ENCODE measurements around the gene SMYD3.

The SMYD3 gene

DNA sequence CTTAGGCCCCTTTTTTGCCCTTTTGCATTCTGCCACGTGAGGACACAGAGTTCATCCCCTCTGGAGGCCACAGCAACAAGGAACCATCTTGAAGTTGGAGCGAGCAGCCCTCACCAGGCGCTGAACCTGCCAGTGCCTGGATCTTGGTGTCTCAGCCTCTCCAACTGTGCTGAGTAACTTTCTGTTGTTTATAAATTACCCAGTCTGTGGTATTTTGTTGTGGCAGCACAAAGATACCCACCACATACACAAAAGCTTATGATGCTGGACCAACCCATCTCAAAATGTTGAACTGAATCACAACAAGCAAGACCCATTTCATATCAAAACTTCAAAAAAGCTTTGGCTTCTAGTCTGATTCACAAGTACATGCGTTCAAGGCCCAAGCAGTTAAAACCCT lies 702.4 kb downstream of the SMYD3 start:
- Mint-ChIP-seq H3K27me3 (no peaks in the 10 kb centered on the region), H3K36me3 (peaks cover 9% of the 10 kb centered on the region), H3K4me1 (ENCODE audit: low read depth) (peaks cover 8% of the 10 kb centered on the region), H3K27ac (no peak overlapping the region), H3K4me3 (no peak overlapping the region), H3K9me3 (ENCODE audit: low read depth) (no peaks in the 10 kb centered on the region)

DNA sequence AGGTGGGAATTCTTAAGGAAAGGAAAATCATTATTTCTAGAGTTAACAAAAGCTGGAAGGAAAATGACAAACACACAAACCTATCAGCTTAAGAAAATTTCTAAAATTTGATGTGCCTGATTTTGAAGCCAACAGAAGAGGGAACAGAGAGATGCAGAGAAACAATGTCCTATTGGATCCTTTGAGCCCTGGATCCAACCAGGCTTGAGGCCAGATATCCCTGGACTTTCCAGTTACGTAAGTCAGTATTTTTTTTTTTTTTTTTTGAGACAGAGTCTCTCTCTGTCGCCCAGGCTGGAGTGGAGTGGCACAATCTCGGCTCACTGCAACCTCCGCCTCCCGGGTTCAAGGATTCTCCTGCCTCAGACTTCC lies 703.4 kb downstream of the SMYD3 start:
- Mint-ChIP-seq H3K9me3 (ENCODE audit: low read depth) (no peaks in the 10 kb centered on the region), H3K4me3 (no peak overlapping the region), H3K4me1 (ENCODE audit: low read depth) (peaks cover 8% of the 10 kb centered on the region), H3K36me3 (peaks cover 9% of the 10 kb centered on the region), H3K27me3 (no peaks in the 10 kb centered on the region), H3K27ac (no peak overlapping the region)

DNA sequence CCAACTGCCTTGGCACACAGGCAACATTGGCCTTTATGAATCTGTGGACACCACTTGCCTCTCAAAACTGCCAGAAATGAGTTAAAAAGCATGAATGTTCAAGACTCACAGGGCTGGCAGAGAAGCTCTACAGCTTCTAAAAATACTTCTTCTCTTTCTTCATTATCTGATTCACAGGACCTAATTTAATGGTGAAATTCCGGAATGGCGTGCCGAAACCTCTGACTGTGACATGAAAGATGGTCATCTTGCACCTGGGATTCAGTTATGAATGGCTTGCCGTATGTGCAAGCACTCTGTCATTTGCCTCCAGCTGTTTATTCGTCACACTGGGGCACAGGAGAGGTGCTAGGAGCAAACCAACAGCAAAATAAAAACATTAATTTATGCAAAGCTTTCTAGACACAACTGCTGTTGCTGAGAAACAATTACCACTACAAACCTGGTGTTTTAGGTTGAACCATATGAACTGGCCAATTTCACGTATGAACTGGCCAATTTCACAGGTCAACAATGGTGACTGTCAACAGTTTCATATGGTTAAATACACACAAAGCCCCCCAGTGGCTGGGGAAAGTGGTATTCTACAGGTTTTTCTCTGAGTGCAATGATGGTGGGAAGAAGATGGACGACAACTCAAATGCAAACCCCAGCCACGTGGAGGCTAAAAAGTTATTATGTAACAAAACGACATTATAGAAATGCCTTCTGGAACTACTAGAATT lies 704.0 kb downstream of the SMYD3 start:
- no peaks in the 10 kb centered on the region for H3K9me3 Mint-ChIP-seq (ENCODE audit: low read depth)
- H3K4me3 Mint-ChIP-seq = no peak overlapping the region
- H3K36me3 Mint-ChIP-seq = peaks cover 9% of the 10 kb centered on the region
- no peak overlapping the region for H3K27ac Mint-ChIP-seq
- peaks cover 7% of the 10 kb centered on the region for H3K4me1 Mint-ChIP-seq (ENCODE audit: low read depth)
- H3K27me3 Mint-ChIP-seq = no peaks in the 10 kb centered on the region

DNA sequence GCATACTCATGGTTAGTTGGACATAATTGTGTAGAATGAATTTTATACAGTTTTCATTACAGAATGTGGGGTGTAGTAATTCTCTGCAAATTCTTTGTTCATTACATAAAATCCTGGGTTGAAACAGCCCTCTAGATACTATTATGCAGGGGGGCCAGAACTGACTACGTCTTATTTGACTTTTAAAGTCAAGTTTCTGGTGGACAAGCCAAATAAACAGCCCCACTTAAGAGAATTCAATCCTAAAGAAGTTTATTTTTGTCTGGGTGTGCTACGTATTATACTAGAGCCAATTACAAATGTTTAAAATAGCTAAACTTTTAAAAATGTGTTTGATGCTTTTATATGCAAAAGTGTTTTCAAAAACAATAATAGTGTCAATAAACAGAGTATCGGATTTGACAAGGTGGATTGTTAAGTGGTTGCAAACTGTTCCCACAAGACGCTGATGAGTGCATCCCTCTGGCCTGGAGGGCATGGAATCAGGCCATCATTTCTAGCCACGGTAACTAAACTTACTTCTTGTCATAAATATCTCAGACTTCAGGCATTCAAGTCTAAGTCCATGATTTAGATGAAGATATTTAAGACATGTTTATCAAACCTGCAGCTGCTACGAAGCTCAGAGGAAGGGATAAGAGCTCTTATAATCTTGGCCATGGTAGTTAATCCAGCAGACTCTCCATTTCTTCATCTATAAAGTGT lies 706.0 kb downstream of the SMYD3 start:
- Mint-ChIP-seq H3K27ac (no peak overlapping the region), H3K4me1 (ENCODE audit: low read depth) (no peaks in the 10 kb centered on the region), H3K9me3 (ENCODE audit: low read depth) (no peaks in the 10 kb centered on the region), H3K27me3 (no peaks in the 10 kb centered on the region), H3K4me3 (no peak overlapping the region), H3K36me3 (peaks cover 16% of the 10 kb centered on the region)

DNA sequence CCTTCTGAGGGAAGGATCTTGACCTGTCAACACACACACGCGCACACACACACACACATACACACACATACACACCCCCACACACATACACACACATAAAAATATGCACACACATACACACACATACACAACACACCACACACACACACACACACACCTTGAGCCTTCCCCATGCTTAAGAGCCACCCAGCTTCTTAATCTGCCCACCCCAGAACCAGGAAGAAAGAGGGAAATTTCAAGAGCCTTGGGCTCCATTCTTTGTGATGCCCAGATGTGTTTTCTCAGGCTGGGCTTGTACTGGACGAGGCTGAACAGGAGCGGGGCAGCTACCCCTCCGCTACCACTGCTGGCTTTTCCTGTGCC lies 708.7 kb downstream of the SMYD3 start:
- Mint-ChIP-seq H3K27ac (no peak overlapping the region), H3K4me1 (ENCODE audit: low read depth) (no peaks in the 10 kb centered on the region), H3K4me3 (no peak overlapping the region), H3K9me3 (ENCODE audit: low read depth) (no peaks in the 10 kb centered on the region), H3K27me3 (no peaks in the 10 kb centered on the region), H3K36me3 (peaks cover 24% of the 10 kb centered on the region)

DNA sequence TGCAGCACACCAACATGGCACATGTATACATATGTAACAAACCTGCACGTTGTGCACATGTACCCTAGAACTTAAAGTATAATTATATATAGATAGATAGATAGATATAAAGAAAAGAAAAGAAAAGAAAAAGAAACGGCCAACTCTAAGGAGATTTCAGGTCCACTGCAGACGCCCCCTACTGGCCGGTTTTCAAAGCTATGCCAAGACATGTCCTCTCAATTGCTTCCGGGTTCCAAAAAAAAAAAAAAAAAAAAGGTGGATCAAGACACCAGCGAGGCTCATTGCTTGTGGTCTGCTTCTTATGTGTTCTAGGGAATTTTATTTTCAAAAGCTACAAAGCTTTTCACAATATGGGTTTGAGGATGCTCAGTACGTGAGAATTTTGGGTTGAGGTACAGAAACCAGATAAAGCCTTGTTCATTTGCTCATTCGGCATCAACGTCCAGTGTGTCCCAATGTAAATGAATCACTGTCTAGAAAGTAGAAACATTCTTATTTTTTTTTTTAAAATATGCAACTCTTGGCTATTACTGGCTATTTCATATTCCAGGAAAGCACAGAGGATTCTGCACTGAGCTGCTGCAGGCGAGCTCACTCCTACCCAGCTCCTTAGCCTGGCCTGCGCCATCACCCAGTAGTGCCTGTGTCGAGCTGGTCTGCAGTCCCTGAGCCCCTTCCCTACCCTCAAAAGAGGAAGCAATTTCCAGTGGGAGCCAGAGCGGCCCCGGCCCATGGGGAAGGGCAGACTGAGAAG lies 709.3 kb downstream of the SMYD3 start:
- Mint-ChIP-seq H3K4me3 (no peak overlapping the region), H3K27me3 (no peaks in the 10 kb centered on the region), H3K27ac (no peak overlapping the region), H3K9me3 (ENCODE audit: low read depth) (no peaks in the 10 kb centered on the region), H3K36me3 (peaks cover 25% of the 10 kb centered on the region), H3K4me1 (ENCODE audit: low read depth) (no peaks in the 10 kb centered on the region)

DNA sequence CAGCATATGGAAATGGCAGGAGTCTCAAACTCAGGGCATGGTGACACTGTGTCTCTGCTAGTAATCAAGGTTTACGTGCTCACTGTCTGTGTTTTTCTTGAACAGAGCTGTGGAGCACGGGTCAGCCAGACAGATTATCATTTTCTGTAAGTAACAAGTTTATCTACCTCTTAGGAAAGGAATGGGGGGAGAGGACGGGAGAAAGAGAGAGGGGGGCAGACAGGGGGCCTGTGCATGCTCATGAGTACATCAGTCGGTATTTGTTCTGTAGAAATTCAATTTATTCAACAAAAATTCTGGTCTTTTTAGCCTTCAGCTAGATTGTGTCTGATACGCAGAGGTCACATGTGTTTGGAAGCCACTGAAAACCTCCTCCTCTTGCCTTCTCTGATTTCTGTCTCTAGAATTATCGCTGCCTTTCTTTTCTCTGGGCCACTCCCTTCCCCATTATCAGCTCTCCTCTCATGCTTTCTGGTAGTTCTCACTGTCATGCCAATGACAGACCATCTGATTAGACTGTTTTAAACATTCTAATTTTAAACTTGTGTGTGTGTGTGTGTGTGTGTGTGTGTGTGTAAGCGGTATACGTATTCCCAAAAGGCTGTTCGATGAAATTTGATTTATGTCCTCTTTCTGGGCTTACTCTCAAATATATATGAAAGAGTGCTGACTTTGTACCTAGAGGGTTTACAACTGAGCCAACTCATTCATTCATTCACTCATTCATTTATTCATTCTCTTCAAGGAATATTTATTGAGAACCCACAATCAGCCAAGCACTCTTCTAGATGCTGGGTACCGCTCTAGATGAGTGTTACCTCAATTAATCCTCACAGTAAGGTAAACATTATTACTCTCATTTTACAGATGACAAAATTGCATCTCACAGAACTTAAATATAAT lies 715.4 kb downstream of the SMYD3 start:
- H3K27ac Mint-ChIP-seq = no peak overlapping the region
- no peak overlapping the region for H3K4me3 Mint-ChIP-seq
- peaks cover 27% of the 10 kb centered on the region for H3K36me3 Mint-ChIP-seq
- no peaks in the 10 kb centered on the region for H3K4me1 Mint-ChIP-seq (ENCODE audit: low read depth)
- H3K27me3 Mint-ChIP-seq = no peaks in the 10 kb centered on the region
- no peaks in the 10 kb centered on the region for H3K9me3 Mint-ChIP-seq (ENCODE audit: low read depth)

DNA sequence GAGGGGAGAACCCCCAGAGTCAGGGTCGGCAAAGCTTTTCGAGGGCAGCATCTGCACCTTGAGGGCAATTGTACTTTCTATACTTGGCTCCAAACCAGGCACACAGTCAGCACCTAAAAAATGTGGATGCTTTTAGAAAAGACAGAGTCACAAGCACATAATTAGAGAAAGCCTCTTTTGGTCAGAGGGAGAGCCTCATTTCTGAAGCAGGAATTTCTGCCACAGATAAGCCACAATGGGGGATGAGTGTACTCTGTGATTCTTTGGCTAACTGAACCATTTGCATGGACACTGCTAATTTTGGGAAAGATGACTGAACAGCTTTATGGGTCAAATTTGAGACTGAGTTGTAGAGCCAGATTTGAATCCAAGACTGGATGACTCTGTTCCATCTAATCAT lies 716.6 kb downstream of the SMYD3 start:
- H3K27ac Mint-ChIP-seq = no peak overlapping the region
- H3K27me3 Mint-ChIP-seq = no peaks in the 10 kb centered on the region
- H3K9me3 Mint-ChIP-seq (ENCODE audit: low read depth) = no peaks in the 10 kb centered on the region
- H3K4me1 Mint-ChIP-seq (ENCODE audit: low read depth) = no peaks in the 10 kb centered on the region
- H3K4me3 Mint-ChIP-seq = no peak overlapping the region
- H3K36me3 Mint-ChIP-seq = peaks cover 19% of the 10 kb centered on the region

DNA sequence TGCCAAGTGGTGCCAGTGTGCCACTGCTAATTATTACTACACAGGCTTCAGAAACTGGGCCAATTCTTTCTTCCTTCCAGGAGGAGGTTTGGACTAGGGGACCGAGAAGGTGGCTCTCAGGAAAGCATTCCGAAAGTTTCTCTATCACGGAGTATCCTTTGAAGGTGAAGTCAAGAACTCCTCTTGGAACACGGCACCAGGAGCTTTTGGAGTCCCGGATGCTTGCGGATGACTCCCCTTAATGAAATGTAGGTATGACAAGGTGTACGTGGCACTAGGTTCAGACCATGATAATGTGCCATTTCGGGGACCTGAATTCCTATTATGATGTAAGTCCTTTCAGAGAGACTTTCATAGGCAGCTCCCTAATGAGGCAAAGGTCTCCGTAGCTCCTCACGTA lies 718.2 kb downstream of the SMYD3 start:
- H3K9me3 Mint-ChIP-seq (ENCODE audit: low read depth) = no peaks in the 10 kb centered on the region
- no peaks in the 10 kb centered on the region for H3K27me3 Mint-ChIP-seq
- H3K27ac Mint-ChIP-seq = no peak overlapping the region
- peaks cover 16% of the 10 kb centered on the region for H3K36me3 Mint-ChIP-seq
- H3K4me3 Mint-ChIP-seq = no peak overlapping the region
- H3K4me1 Mint-ChIP-seq (ENCODE audit: low read depth) = no peaks in the 10 kb centered on the region

DNA sequence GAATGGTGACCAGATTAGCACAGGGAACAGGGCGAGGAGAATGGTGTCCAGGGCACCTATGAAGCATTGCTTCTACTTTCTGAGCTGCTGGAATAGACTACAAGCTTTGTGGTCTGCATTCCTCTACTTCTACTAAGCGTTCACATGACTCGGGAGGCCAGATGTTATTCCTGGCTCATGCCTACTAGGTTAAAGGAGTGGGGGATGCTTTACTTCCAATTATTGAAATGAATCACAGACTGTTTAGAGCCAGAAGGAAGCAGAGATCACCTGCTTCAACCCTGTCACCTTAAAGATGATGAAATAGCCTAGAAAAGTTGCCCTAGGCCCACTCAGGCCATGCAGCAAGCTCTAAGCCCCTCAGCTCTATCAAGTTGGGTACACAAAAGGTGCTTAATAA lies 718.8 kb downstream of the SMYD3 start:
- H3K4me1 Mint-ChIP-seq (ENCODE audit: low read depth) = no peaks in the 10 kb centered on the region
- no peaks in the 10 kb centered on the region for H3K9me3 Mint-ChIP-seq (ENCODE audit: low read depth)
- H3K4me3 Mint-ChIP-seq = no peak overlapping the region
- peaks cover 12% of the 10 kb centered on the region for H3K36me3 Mint-ChIP-seq
- H3K27me3 Mint-ChIP-seq = no peaks in the 10 kb centered on the region
- H3K27ac Mint-ChIP-seq = no peak overlapping the region

DNA sequence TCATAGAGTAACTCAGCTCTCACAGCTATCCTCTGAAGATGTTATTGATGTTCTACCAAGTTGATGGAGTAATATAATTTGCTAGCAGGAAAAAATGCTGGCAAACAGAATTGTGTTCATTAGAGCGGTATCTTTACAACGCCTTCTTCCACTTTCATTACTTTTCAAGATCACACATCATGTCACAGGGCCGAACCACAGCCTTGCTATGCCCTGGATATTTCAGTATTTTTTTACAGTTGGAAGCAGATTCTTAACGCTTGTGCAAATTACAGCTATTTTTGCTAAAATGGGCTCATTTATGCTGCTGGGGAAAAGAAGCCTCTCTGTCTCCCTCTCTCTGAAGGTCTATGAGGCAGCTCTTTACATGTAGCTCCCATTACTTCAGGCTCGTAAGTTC lies 720.1 kb downstream of the SMYD3 start:
- Mint-ChIP-seq H3K27me3 (no peaks in the 10 kb centered on the region), H3K36me3 (peaks cover 9% of the 10 kb centered on the region), H3K27ac (no peak overlapping the region), H3K4me1 (ENCODE audit: low read depth) (no peaks in the 10 kb centered on the region), H3K4me3 (no peak overlapping the region), H3K9me3 (ENCODE audit: low read depth) (no peaks in the 10 kb centered on the region)

DNA sequence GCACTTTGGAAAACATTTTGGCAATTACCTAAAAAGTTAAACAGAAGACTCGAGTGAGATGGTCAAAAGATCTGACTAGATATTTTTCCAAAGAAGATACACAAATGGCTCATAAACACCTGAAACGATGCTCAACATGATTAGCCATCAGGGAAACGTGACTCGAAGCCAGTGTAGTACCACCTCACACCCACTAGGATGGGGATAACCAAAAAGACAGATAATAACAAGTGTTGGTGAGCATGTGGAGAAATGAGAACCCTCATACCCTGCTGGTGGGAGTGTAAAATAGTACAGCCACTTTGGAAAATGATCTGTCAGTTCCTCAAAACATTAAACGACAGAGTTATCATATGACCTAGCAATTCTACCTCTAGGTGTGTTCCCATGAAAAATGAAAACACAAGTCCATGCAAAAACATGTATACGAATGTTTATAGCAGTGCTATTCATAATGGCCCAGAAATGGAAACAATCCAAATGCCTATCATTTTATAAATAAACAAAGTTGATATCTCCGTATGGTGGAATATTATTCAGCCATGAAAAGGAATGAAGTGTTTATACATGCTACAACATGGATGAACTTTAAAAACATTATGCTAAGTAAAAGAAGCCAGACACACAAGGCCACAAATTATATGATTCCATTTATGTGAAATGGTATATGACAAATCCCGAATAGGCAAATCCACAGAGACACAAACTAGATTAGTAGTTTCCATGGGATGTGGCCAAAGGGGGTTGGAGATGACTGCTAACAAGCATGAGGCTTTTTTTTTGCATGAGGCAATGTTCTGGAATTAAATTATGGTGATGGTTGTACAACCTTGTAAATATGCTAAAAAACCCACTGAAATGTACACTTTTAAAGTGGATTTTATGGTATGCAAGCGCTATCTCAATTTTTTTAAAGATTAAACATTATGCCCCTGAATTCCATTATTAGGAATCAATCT lies 727.0 kb downstream of the SMYD3 start:
- Mint-ChIP-seq H3K4me1 (ENCODE audit: low read depth) (no peaks in the 10 kb centered on the region), H3K9me3 (ENCODE audit: low read depth) (peaks cover 10% of the 10 kb centered on the region), H3K4me3 (no peak overlapping the region), H3K27ac (no peak overlapping the region), H3K36me3 (no peaks in the 10 kb centered on the region), H3K27me3 (no peaks in the 10 kb centered on the region)

DNA sequence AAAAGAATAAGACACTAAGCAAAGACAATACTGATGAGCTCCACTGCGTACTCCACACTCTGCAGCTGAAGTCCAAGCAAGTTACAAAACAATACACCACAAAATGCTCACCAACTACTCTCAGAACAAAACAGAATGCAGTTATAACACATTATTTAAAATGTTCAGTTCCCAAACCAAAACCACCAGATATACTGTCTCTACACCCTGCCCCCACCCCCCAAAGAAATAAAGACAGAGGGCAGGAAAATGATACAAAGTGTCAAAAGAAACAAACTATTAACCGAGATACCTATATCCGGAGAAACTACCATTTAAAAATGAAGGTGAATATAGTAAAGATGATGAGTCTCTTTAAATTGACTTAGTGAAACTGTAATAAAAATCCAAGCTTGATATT lies 729.3 kb downstream of the SMYD3 start:
- H3K4me3 Mint-ChIP-seq = no peak overlapping the region
- H3K27me3 Mint-ChIP-seq = no peaks in the 10 kb centered on the region
- H3K9me3 Mint-ChIP-seq (ENCODE audit: low read depth) = peaks cover 10% of the 10 kb centered on the region
- no peak overlapping the region for H3K27ac Mint-ChIP-seq
- no peaks in the 10 kb centered on the region for H3K4me1 Mint-ChIP-seq (ENCODE audit: low read depth)
- no peaks in the 10 kb centered on the region for H3K36me3 Mint-ChIP-seq

Measured in activated naive CD8-positive, alpha-beta T cell (primary cell).